GM21360 (cell line): ENCODE results near the gene ADAMTS4.

Source experiments
- ATAC-seq: cut with Tn5 transposase; IDR thresholded peaks from one replicate; pipeline ENCODE4 v1.9.1; 2021; ENCODE audit warnings: mild to moderate bottlenecking, moderate library complexity; ENCODE audit not compliant: unreplicated experiment

Gene ADAMTS4

GRCh38 chr1:161175771-161176453, 22.9 kb downstream of the ADAMTS4 start:
- no peak for ATAC-seq

GRCh38 chr1:161174911-161175310, 23.9 kb downstream of the ADAMTS4 start:
- ATAC-seq: no peak

- no peak for ATAC-seq
Observed at GRCh38 chr1:161173711-161174110, 25.1 kb downstream of the ADAMTS4 start.

GRCh38 chr1:161172776-161173376, 26.0 kb downstream of the ADAMTS4 start:
- no peak for ATAC-seq

- ATAC-seq: no peak
Observed at GRCh38 chr1:161172349-161172748, 26.5 kb downstream of the ADAMTS4 start.

- no peak for ATAC-seq
Observed at GRCh38 chr1:161171696-161172095, 27.2 kb downstream of the ADAMTS4 start.

GRCh38 chr1:161171191-161171590, 27.7 kb downstream of the ADAMTS4 start:
- ATAC-seq: no peak

GRCh38 chr1:161168906-161169305, 29.9 kb downstream of the ADAMTS4 start:
- ATAC-seq: no peak

- ATAC-seq: no peak
Observed at GRCh38 chr1:161166669-161167548, 31.9 kb downstream of the ADAMTS4 start.

GRCh38 chr1:161165742-161166668, 32.8 kb downstream of the ADAMTS4 start, which contains the start of gene PPOX:
TSS of gene PPOX (plus strand) at chr1:161166426. CDS start at chr1:161166848, 422 bp downstream.
- ATAC-seq: peak; percentile 88

- no peak for ATAC-seq
Observed at GRCh38 chr1:161164901-161165610, 33.8 kb downstream of the ADAMTS4 start.

- no peak for ATAC-seq
Observed at GRCh38 chr1:161163793-161164192, 35.1 kb downstream of the ADAMTS4 start.

- ATAC-seq: no peak
Observed at GRCh38 chr1:161162806-161163205, 36.0 kb downstream of the ADAMTS4 start.

GRCh38 chr1:161162052-161162451, 36.8 kb downstream of the ADAMTS4 start:
- no peak for ATAC-seq

- no peak for ATAC-seq
Observed at GRCh38 chr1:161161652-161162051, 37.2 kb downstream of the ADAMTS4 start.

- no peak for ATAC-seq
Observed at GRCh38 chr1:161160671-161161145, 38.1 kb downstream of the ADAMTS4 start.

- ATAC-seq: no peak
Observed at GRCh38 chr1:161159913-161160243, 39.0 kb downstream of the ADAMTS4 start.

GRCh38 chr1:161159087-161159912, 39.6 kb downstream of the ADAMTS4 start, which contains the start of gene USP21:
TSS of gene USP21 (plus strand) at chr1:161159500. CDS start at chr1:161160641, 1,141 bp downstream.
- ATAC-seq: peak; percentile 80
